HG03571 (cell line): ENCODE data around the gene DBNL.

Source experiments
- ATAC-seq: cut with Tn5 transposase; IDR thresholded peaks from one replicate; pipeline ENCODE4 v1.9.1; 2021; ENCODE audit not compliant: unreplicated experiment

The DBNL gene

GRCh38 chr7:44097064-44097932 is 52.8 kb downstream of the DBNL start:
- no peak for ATAC-seq

GRCh38 chr7:44098092-44099068 is 53.9 kb downstream of the DBNL start:
- ATAC-seq: no peak

GRCh38 chr7:44099669-44100068 is 55.2 kb downstream of the DBNL start:
- ATAC-seq: no peak

GRCh38 chr7:44100458-44101302 is 56.2 kb downstream of the DBNL start:
- no peak for ATAC-seq

- no peak for ATAC-seq
Observed at GRCh38 chr7:44101303-44101965, 56.9 kb downstream of the DBNL start.

- ATAC-seq: no peak
Observed at GRCh38 chr7:44101966-44102845, 57.7 kb downstream of the DBNL start.

- no peak for ATAC-seq
Observed at GRCh38 chr7:44102846-44103565, 58.5 kb downstream of the DBNL start.

GRCh38 chr7:44103566-44103922 is 59.0 kb downstream of the DBNL start:
- no peak for ATAC-seq

GRCh38 chr7:44103923-44104859 is 59.7 kb downstream of the DBNL start, which contains the start of gene AEBP1:
Gene AEBP1, plus strand, starts transcription at chr7:44104345. Its CDS starts 321 bp downstream, at chr7:44104666.
- no peak for ATAC-seq

- ATAC-seq: no peak
Observed at GRCh38 chr7:44104860-44105771, 60.6 kb downstream of the DBNL start.

GRCh38 chr7:44105832-44106231 is 61.3 kb downstream of the DBNL start:
- no peak for ATAC-seq

GRCh38 chr7:44106311-44107065 is 62.0 kb downstream of the DBNL start:
- ATAC-seq: no peak

GRCh38 chr7:44107116-44107960 is 62.8 kb downstream of the DBNL start:
- no peak for ATAC-seq

GRCh38 chr7:44107961-44108767 is 63.7 kb downstream of the DBNL start:
- ATAC-seq: no peak
